GM13977 (cell line): ENCODE results near the gene ADRA2A.

Experiments used
- DNase-seq: peaks from one replicate; pipeline ENCODE4 v3.0.0; 2012; ENCODE audit warnings: low spot score
- CTCF ChIP-seq: IDR thresholded peaks from 2 replicates; pipeline ENCODE4 v1.5.1; 2012; ENCODE audit warnings: mild to moderate bottlenecking, control low read depth; ENCODE audit not compliant: insufficient read depth; ENCODE audit errors: extremely low read depth, missing control alignments
- in situ Hi-C: fragments of 300-500 bp; cut with MboI; formaldehyde crosslinking; loops from one replicate; pipeline ENCODE4 v1.12.0; 2022; ENCODE audit warnings: low sequenced_read_pairs, low pct_unique_long_range_greater_than_20kb, mixed read lengths, inconsistent platforms; ENCODE audit not compliant: unreplicated experiment

ADRA2A gene

GRCh38 chr10:111100198-111100597, 23.4 kb downstream of the ADRA2A start:
- DNase-seq = no peak
- TF ChIP-seq CTCF = no peak
- in situ Hi-C loops = no loop called here

GRCh38 chr10:111101796-111102195, 25.0 kb downstream of the ADRA2A start:
- TF ChIP-seq CTCF = no peak
- in situ Hi-C loops = no loop called here
- no peak for DNase-seq

- TF ChIP-seq CTCF = no peak
- no peak for DNase-seq
- in situ Hi-C loops = no loop called here
Measured at GRCh38 chr10:111102359-111102837, 25.6 kb downstream of the ADRA2A start.

GRCh38 chr10:111103196-111103840, 26.5 kb downstream of the ADRA2A start:
- in situ Hi-C loops = no loop called here
- TF ChIP-seq CTCF = no peak
- DNase-seq = no peak

- TF ChIP-seq CTCF = no peak
- no peak for DNase-seq
- in situ Hi-C loops = no loop called here
Measured at GRCh38 chr10:111104811-111105210, 28.0 kb downstream of the ADRA2A start.

- DNase-seq = no peak
- no peak for TF ChIP-seq CTCF
- in situ Hi-C loops = no loop called here
Measured at GRCh38 chr10:111106081-111106480, 29.3 kb downstream of the ADRA2A start.
